HG03378 (cell line): ENCODE data around the gene DCLK3.

Experiments used
- ATAC-seq: cut with Tn5 transposase; IDR thresholded peaks from one replicate; pipeline ENCODE4 v1.9.1; 2021; ENCODE audit warnings: mild to moderate bottlenecking, moderate library complexity; ENCODE audit not compliant: unreplicated experiment

Gene DCLK3

GRCh38 chr3:36713904-36714303 is 50.4 kb downstream of the DCLK3 start:
- no peak for ATAC-seq

DNA sequence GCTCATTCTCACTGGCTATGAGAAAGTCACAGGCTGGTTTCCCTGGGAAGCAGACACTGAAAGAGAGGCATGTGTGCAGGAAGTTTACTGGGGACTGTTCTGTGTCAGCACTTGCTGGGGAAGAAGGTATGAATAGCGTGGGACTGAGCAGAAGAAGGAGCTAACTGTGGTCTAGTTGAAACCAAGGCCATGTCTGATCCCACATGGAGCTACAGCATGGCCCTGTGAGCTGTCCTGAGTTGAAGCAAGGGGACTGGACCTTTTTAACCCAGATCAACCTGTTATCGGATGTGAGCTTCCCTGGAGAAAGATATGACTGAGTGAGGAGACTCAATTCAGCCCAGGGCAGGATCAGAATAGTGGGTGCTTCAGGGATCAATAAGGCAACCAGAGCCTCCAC is 53.7 kb downstream of the DCLK3 start:
- no peak for ATAC-seq

DNA sequence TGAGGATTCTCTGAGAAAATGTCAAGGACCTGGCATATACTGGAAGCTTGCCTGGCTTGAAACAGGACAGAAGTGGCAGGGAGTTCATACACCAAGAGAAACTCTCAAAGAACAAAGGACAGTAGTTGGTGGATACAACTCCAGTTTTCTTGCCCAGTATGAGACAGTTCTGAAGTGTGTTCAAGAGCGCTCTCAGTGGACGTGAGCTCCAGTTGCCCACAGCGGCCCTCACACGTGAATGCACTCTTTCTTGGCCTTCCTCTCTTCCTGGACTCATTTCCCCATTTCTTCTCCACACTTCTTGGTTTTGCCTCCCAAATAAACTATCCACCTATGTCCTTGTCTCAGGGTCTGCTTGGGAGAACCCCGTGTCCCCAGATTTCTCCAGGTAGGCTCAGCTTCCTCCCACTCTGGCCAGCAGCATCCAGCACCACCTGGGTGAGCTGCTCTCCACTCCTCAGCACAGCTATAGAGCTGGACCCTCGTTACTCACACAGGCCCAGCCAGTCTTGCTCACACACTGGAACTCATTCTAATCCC is 54.5 kb downstream of the DCLK3 start:
- no peak for ATAC-seq

GRCh38 chr3:36709281-36709680 is 55.1 kb downstream of the DCLK3 start:
- no peak for ATAC-seq

GRCh38 chr3:36707623-36708409 is 56.5 kb downstream of the DCLK3 start:
- peak; percentile 91 for ATAC-seq

GRCh38 chr3:36705015-36705414 is 59.3 kb downstream of the DCLK3 start:
- ATAC-seq = no peak

- ATAC-seq = no peak
Observed at GRCh38 chr3:36704280-36704679, 60.1 kb downstream of the DCLK3 start.

GRCh38 chr3:36701249-36701572 is 63.1 kb downstream of the DCLK3 start:
- ATAC-seq = no peak

DNA sequence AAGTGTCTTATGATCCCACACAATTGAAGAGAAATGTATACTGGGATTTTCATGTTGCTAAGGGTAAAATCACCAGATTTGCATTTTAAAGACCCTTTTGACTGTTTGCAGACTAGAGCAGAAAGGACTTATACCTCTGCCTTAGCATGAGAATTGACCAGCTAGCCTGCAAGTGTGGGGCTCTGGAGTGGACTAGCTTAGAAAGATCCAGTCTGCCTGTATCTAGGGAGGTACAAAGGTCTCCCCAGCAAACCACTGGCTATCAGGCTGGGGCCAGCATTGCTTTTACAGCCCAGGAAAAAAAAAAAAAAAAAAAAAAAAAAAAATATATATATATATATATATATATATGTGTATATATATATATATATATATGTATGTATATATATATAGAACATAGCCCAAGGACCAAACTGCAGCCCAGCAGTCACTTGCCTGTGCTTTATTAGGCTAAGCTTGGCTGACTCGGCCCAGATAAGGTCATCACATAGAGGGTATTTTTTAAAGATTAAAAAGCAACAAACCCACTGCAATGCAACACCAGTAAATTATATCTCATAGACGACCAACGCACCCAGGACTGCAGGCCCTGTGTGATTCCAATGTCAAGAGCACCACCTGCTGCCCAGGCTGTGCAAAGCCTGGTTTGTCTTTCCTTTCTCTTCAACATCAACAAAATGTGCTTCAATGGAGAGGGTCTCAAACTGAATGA is 63.7 kb downstream of the DCLK3 start:
- peak; percentile 90 for ATAC-seq

DNA sequence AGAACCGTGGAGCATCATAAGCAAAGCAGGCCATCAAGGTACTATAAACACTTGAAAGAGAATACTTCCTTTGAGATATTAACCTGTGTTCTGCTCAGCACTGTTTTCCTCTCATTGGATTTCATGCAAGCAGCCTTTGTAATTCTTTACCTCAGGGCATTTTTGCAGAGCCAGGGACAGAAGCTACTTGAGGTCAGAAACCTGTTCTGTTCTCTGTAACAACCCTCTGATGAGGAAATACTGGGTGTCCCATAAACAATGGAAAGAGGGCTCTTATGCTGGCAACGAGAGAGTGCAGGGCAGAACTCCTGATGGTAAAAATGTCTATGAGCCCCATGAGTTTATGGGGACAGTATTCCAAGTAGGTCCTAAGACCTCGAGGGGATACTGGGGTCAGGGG is 66.0 kb downstream of the DCLK3 start:
- no peak for ATAC-seq

GRCh38 chr3:36697229-36698001 is 66.9 kb downstream of the DCLK3 start:
- ATAC-seq = no peak

- no peak for ATAC-seq
Observed at GRCh38 chr3:36696799-36697198, 67.6 kb downstream of the DCLK3 start.

GRCh38 chr3:36695769-36696137 is 68.6 kb downstream of the DCLK3 start:
- no peak for ATAC-seq

GRCh38 chr3:36695113-36695768 is 69.1 kb downstream of the DCLK3 start:
- no peak for ATAC-seq

- peak; percentile 81 for ATAC-seq
Observed at GRCh38 chr3:36693670-36694069, 70.7 kb downstream of the DCLK3 start.

DNA sequence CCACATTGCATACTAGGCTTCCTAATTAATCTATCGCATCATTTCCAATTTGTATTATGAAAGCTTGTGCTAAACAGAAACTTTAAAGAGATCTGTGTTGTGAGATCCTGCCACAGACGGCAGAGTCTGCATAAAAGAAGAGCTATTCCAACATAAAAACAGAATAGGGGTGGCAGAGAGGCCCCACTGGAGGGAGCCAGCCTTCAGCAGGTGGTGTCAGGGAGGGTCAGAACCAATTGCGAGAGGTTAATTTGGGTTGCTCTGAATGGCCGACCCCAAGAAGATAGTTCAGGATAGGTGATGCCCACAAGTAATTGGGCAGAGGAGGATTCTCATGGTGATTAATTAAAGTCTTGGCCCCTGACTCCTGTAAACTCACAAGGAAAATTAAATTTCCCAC is 74.8 kb downstream of the DCLK3 start:
- no peak for ATAC-seq

GRCh38 chr3:36688815-36689214 is 75.5 kb downstream of the DCLK3 start:
- ATAC-seq = no peak

GRCh38 chr3:36686516-36686915 is 77.8 kb downstream of the DCLK3 start:
- no peak for ATAC-seq

- no peak for ATAC-seq
Observed at GRCh38 chr3:36681867-36682266, 82.5 kb downstream of the DCLK3 start.

DNA sequence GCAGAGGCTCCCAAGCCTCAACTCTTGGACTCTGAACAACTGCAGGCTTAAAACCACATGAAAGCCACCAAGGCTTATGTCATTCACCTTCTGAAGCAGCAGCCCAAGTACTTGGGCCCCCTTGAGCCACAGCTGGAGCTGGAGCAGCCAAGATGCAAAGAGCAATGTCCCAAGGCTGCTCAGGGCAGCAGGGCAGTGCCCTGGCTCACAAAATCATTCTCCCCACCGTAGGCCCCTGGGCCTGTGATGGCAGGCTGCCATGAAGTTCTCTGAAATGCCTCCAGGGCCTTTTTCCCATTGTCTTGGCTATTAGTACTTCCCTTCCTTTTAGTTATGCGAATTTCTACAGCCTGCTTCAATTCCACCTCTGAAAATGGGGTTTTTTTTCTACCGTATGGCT is 83.4 kb downstream of the DCLK3 start:
- ATAC-seq = no peak
